ENCODE data around the gene NR1I3.

- TF ChIP-seq POLR2A (IDR thresholded peaks at IDR 0.05) (no peak), CTCF (IDR thresholded peaks at IDR 0.05) (no peak)
These were observed 7.2 kb downstream of the NR1I3 start for GRCh38 chr1:161230762-161231161.
